Mammary epithelial cell (primary cell): Measurements from ENCODE around the gene SLX4.

Experiments
- EZH2 ChIP-seq: IDR thresholded peaks from 2 replicates; pipeline ENCODE4 v1.6.1; 2012; ENCODE audit warnings: low read length, inconsistent platforms, borderline replicate concordance
- TF ChIP-seq, protein P1 (sequence below), 2 donors: IDR thresholded peaks in 1 of 2; conservative IDR thresholded peaks in 1 of 2; 2 replicates each; pipeline ENCODE4 v1.5.1; 2011 to 2012; ENCODE audit warnings: inconsistent platforms in 2 of 2, low read length in 2 of 2, mild to moderate bottlenecking in 2 of 2, control low read depth in 1 of 2, low read depth in 1 of 2; ENCODE audit not compliant: insufficient read depth in 1 of 2; ENCODE audit errors: extremely low read depth in 1 of 2

DNA sequence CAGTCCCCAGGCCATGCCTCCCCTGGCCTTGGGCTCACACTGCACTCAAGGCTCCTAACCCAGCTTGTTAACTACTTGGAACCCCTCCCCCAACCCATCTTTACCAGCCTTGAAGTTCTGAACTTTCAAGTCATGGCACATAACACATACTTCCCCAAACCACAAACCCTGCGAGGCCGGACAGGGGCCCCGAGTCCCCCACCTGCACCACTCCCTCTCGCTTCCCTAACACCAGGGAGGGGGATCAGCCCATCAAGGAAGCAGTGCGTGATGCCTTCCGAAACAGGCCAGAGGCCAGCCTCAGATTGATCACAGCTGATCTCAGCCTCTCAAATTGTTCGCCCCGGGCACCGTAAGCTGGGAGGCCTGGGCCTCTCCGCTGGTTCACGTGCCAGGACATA, 31.2 kb downstream of the SLX4 start:
- TF ChIP-seq, protein P1, sequence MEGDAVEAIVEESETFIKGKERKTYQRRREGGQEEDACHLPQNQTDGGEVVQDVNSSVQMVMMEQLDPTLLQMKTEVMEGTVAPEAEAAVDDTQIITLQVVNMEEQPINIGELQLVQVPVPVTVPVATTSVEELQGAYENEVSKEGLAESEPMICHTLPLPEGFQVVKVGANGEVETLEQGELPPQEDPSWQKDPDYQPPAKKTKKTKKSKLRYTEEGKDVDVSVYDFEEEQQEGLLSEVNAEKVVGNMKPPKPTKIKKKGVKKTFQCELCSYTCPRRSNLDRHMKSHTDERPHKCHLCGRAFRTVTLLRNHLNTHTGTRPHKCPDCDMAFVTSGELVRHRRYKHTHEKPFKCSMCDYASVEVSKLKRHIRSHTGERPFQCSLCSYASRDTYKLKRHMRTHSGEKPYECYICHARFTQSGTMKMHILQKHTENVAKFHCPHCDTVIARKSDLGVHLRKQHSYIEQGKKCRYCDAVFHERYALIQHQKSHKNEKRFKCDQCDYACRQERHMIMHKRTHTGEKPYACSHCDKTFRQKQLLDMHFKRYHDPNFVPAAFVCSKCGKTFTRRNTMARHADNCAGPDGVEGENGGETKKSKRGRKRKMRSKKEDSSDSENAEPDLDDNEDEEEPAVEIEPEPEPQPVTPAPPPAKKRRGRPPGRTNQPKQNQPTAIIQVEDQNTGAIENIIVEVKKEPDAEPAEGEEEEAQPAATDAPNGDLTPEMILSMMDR (conservative IDR thresholded peaks at IDR 0.05 in 1 of 2, IDR thresholded peaks at IDR 0.05 in 1 of 2; ENCODE audit: extremely low read depth in 1 of 2, insufficient read depth in 1 of 2, low read depth in 1 of 2, low read length in 2 of 2): no peak
- no peak for TF ChIP-seq EZH2
